Mucosa of rectum (tissue), 2 donors: Measurements from ENCODE around the gene MOB2.
A peak's percentile ranks its signal among the peaks of the same experiment; 100 is the strongest.

Source experiments
- H3K27ac ChIP-seq, 2 donors: one replicate each; pipeline ENCODE4 v1.7.0; 2013; ENCODE audit warnings: inconsistent platforms in 2 of 2, low read depth in 2 of 2, low read length in 2 of 2
- H3K27me3 ChIP-seq, 2 donors: one replicate each; pipeline ENCODE4 v1.7.0; 2013; ENCODE audit warnings: low read length in 2 of 2; ENCODE audit not compliant: control insufficient read depth in 2 of 2, insufficient read depth in 2 of 2
- H3K36me3 ChIP-seq, 2 donors: one replicate each; pipeline ENCODE4 v1.7.0; 2013; ENCODE audit warnings: low read length in 2 of 2; ENCODE audit not compliant: control insufficient read depth in 2 of 2, insufficient read depth in 2 of 2
- H3K4me1 ChIP-seq, 2 donors: one replicate each; pipeline ENCODE4 v1.7.0; 2013; ENCODE audit warnings: low read length in 2 of 2, mild to moderate bottlenecking in 1 of 2; ENCODE audit not compliant: control insufficient read depth in 2 of 2, insufficient read depth in 2 of 2
- H3K4me3 ChIP-seq, 2 donors: one replicate each; pipeline ENCODE4 v1.7.0; 2013; ENCODE audit warnings: low read length in 2 of 2
- H3K9ac ChIP-seq, 2 donors: one replicate each; pipeline ENCODE4 v1.7.0; 2013; ENCODE audit warnings: low read length in 2 of 2, low read depth in 1 of 2, mild to moderate bottlenecking in 1 of 2
- H3K9me3 ChIP-seq, 2 donors: one replicate each; pipeline ENCODE4 v1.7.0; 2013; ENCODE audit warnings: low read length in 2 of 2; ENCODE audit not compliant: control insufficient read depth in 2 of 2
- donor health status: healthy.
- donor health status: Normal muscosa, but diverticular disease.

Gene MOB2

GRCh38 chr11:1479678-1480118 is 6.9 kb downstream of the MOB2 start:
- Histone ChIP-seq H3K4me3 (no peak overlapping the region), H3K27me3 (no peaks in the 10 kb centered on the region), H3K4me1 (peaks cover 2 to 5% of the 10 kb centered on the region in 2 donors), H3K9ac (no peak overlapping the region), H3K36me3 (peaks cover 38 to 53% of the 10 kb centered on the region in 2 donors), H3K27ac (peak overlapping the region in 1 of 2 donors; percentile 56), H3K9me3 (no peaks in the 10 kb centered on the region)

GRCh38 chr11:1479006-1479677 is 7.4 kb downstream of the MOB2 start:
- H3K9me3 ChIP-seq: no peaks in the 10 kb centered on the region
- no peak overlapping the region for H3K9ac ChIP-seq
- H3K4me1 ChIP-seq: peaks cover 2 to 5% of the 10 kb centered on the region in 2 donors
- peaks cover 38 to 54% of the 10 kb centered on the region in 2 donors for H3K36me3 ChIP-seq
- no peak overlapping the region for H3K4me3 ChIP-seq
- no peak overlapping the region for H3K27ac ChIP-seq
- H3K27me3 ChIP-seq: no peaks in the 10 kb centered on the region

- Histone ChIP-seq H3K27me3 (no peaks in the 10 kb centered on the region), H3K9ac (no peak overlapping the region), H3K27ac (no peak overlapping the region), H3K4me1 (peaks cover 2 to 5% of the 10 kb centered on the region in 2 donors), H3K4me3 (no peak overlapping the region), H3K36me3 (peaks cover 42 to 56% of the 10 kb centered on the region in 2 donors), H3K9me3 (no peaks in the 10 kb centered on the region)
Measured at GRCh38 chr11:1478544-1478943, 8.0 kb downstream of the MOB2 start.

GRCh38 chr11:1478011-1478410 is 8.6 kb downstream of the MOB2 start:
- Histone ChIP-seq H3K4me1 (peaks cover 1 to 3% of the 10 kb centered on the region in 2 donors), H3K36me3 (peaks cover 47 to 56% of the 10 kb centered on the region in 2 donors), H3K27me3 (no peaks in the 10 kb centered on the region), H3K4me3 (no peak overlapping the region), H3K9me3 (no peaks in the 10 kb centered on the region), H3K27ac (no peak overlapping the region), H3K9ac (no peak overlapping the region)

GRCh38 chr11:1476940-1477736 is 9.4 kb downstream of the MOB2 start:
- H3K9me3 ChIP-seq: no peaks in the 10 kb centered on the region
- H3K36me3 ChIP-seq: peaks cover 47 to 56% of the 10 kb centered on the region in 2 donors
- peaks cover 0 to 3% of the 10 kb centered on the region in 2 donors for H3K4me1 ChIP-seq
- H3K9ac ChIP-seq: no peak overlapping the region
- no peak overlapping the region for H3K4me3 ChIP-seq
- H3K27ac ChIP-seq: no peak overlapping the region
- H3K27me3 ChIP-seq: no peaks in the 10 kb centered on the region

- Histone ChIP-seq H3K9ac (no peak overlapping the region), H3K4me1 (no peaks in the 10 kb centered on the region), H3K9me3 (no peaks in the 10 kb centered on the region), H3K27me3 (no peaks in the 10 kb centered on the region), H3K4me3 (no peak overlapping the region), H3K27ac (no peak overlapping the region), H3K36me3 (peaks cover 55 to 62% of the 10 kb centered on the region in 2 donors)
Measured at GRCh38 chr11:1475841-1476240, 10.7 kb downstream of the MOB2 start.

GRCh38 chr11:1473786-1474185 is 12.8 kb downstream of the MOB2 start:
- peaks cover 46 to 55% of the 10 kb centered on the region in 2 donors for H3K36me3 ChIP-seq

GRCh38 chr11:1473011-1473628 is 13.5 kb downstream of the MOB2 start:
- H3K27me3 ChIP-seq: no peaks in the 10 kb centered on the region
- no peak overlapping the region for H3K9ac ChIP-seq
- no peak overlapping the region for H3K4me3 ChIP-seq
- H3K36me3 ChIP-seq: peaks cover 42 to 48% of the 10 kb centered on the region in 2 donors
- H3K27ac ChIP-seq: no peak overlapping the region
- H3K9me3 ChIP-seq: no peaks in the 10 kb centered on the region
- no peaks in the 10 kb centered on the region for H3K4me1 ChIP-seq

More at GRCh38 chr11:1473786-1474185, 12.8 kb downstream of the MOB2 start:
- no peaks in the 10 kb centered on the region for H3K4me1 ChIP-seq
- H3K4me3 ChIP-seq: no peak overlapping the region
- no peaks in the 10 kb centered on the region for H3K27me3 ChIP-seq
- no peaks in the 10 kb centered on the region for H3K9me3 ChIP-seq
- no peak overlapping the region for H3K27ac ChIP-seq
- no peak overlapping the region for H3K9ac ChIP-seq

- H3K4me1 ChIP-seq: no peaks in the 10 kb centered on the region
- no peaks in the 10 kb centered on the region for H3K9me3 ChIP-seq
- no peaks in the 10 kb centered on the region for H3K27me3 ChIP-seq
- H3K4me3 ChIP-seq: no peak overlapping the region
- no peak overlapping the region for H3K9ac ChIP-seq
- peaks cover 38 to 44% of the 10 kb centered on the region in 2 donors for H3K36me3 ChIP-seq
- H3K27ac ChIP-seq: no peak overlapping the region
Measured at GRCh38 chr11:1472180-1473005, 14.2 kb downstream of the MOB2 start.
